Activated CD8-positive, alpha-beta memory T cell treated with anti-CD3 and anti-CD28 coated beads, Interleukin-2, amount 50 U/mL, for 48 hours (primary cell): ENCODE results near the gene KRTAP10-4.
"Not testable (repeated sequence)": the region's sequence is repeated elsewhere in the genome, so short reads cannot be mapped to it uniquely, and the experiment has no call there.

Experiments
- DNase-seq: peaks from one replicate; pipeline ENCODE4 v3.0.0-alpha.2; 2020

The KRTAP10-4 gene

DNA sequence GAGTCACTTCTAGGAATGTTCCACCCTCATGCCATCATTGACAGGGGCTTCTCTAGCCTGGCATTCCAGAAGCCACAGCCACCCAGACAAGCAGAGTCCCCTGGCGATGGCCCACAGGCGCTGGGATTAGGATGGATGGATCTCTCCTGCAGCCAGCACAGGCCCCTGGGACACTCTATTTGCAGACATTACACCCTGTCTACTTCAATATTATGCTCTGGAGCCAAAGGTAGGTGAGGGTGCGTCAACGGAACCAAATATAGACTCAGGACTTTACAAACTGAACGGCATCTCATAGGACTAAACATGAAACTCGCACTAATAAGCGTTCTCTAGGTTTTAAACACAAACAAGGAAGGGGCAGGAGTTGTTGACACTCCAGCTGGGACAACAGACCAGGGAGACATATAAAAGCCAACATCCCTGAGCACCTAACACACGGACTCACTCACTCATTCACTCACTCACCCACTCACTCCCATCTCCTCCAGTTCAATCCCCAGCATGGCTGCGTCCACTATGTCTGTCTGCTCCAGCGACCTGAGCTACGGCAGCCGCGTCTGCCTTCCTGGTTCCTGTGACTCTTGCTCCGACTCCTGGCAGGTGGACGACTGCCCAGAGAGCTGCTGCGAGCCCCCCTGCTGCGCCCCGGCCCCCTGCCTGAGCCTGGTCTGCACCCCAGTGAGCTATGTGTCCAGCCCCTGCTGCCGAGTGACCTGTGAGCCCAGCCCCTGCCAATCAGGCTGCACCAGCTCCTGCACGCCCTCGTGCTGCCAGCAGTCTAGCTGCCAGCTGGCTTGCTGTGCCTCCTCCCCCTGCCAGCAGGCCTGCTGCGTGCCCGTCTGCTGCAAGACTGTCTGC is 26.8 kb downstream of the KRTAP10-4 start, which contains the start of gene KRTAP10-7:
KRTAP10-7 (plus strand) TSS at position 480 of the 861 bp plus-strand sequence; CDS start at position 505, 25 bp downstream.
- DNase-seq: not testable (repeated sequence)

DNA sequence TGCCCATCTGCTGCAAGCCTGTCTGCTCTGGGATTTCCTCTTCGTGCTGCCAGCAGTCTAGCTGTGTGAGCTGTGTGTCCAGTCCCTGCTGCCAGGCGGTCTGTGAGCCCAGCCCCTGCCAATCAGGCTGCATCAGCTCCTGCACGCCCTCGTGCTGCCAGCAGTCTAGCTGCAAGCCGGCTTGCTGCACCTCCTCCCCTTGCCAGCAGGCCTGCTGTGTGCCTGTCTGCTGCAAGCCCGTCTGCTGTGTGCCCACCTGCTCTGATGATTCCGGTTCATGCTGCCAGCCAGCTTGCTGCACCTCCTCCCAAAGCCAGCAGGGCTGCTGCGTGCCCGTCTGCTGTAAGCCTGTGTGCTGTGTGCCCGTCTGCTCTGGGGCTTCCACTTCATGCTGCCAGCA is 27.6 kb downstream of the KRTAP10-4 start:
- not testable (repeated sequence) for DNase-seq

DNA sequence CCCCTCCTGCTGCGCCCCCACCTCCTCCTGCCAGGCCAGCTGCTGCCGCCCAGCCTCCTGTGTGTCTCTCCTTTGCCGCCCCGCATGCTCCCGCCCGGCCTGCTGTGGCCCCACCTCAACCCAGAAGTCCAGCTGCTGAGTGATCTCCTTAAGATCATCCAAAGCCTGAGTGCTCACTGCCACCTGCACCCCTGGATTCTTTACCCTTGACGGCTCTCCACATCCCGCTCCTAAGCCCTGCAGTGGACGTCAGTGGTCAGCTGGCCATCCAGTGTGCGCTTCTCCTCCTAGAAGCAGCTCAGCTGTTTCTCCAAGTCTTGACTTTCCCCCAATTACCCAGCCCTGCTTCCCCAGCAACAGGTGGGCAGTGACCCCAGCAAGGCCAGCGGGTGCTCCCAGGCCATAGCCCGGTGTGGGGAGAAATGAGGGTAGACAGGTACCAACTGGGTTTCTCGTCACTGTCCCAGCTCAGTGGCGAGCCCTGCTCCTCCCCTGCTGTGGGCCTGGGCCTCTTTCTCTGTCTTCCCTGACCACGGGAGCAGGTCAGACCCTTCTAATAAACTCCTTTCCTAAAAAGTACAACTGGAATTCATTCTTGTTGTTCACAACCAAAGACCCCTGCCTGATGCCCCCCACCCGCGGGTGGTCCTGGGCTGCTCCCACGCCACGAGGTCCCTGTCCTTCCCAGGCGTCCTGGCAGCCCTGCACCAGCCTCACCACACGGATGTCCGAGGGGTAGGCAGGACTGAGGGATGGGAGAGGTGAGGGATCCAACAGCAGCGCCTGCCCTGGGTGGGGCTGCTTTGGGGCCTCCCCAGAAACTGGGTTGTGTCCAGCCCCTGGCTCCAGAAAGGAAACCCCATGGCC is 28.3 kb downstream of the KRTAP10-4 start:
- DNase-seq: no peak

DNA sequence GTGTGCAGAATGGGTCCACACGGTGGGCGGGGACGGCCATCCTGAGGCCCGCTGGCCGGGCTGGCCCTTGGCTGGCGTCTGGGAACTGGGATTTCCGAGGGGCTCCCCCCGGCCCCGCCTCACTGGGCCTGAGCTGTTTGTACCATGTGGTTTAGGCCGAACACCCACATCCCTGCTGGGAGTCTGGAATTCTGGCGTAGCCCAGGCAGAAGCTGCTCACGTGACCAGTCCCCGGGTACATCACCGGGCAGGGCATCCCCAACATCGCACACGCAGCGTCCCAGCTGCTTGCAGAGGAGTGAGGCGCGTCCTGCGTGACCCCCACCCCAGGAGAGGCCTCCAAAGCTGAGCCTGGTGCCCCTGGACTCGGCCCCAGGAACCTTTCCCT is 28.9 kb downstream of the KRTAP10-4 start:
- DNase-seq: no peak

DNA sequence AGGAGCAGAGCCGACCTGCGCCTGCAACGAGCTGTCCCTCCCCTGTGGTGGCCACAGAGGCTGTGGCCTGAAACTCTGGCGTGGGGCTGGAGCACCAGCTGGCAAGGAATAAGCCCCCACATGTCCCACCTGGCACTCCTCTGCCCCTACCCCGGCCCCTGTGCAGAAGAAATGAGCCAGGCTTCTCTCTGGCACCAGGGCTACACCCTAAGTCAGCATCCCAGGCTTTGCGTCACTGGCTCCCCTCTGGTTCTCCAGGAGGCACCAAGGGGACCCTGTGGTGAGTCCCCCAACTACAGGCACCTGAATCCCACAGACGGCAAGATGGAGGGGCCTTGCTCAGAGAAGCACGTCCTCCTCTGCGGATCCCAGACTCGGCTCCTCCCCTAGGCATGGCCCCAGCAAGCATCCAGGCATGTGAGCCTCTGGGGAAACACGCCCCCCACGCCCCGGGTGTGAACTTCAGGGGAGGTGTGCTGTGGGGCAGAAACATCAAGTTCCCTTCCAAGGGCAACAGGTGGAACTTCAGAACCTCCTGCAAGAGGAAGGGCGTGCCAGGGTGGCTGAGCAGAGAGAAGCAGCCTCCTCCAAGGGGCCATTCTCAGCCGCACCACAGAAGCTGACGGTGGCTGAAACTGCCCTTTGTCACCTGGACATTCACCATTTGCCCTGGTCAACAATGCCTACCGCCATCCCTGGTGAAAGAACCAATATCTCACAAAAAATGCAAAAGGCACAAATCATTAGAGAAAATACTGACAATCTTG is 29.8 kb downstream of the KRTAP10-4 start:
- DNase-seq: no peak

DNA sequence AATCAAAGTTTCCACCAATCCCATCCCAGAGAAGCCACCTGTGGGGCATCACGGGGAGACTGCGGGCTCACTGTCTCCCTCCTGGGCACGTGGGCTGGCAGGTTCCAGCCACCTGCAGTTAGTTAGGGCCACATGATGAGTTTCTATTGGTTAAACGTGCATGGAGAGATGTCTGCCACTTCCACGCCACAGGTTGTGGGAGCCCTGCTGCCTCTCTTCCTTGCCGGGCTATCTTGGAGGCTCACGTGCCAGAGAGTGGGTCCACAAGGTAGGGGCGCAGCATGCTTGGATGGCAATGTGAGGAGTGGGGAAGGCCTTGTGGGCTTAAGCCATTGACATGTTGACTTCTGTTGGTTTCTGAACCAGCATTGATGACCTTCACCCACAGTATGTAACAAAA is 30.4 kb downstream of the KRTAP10-4 start:
- no peak for DNase-seq

DNA sequence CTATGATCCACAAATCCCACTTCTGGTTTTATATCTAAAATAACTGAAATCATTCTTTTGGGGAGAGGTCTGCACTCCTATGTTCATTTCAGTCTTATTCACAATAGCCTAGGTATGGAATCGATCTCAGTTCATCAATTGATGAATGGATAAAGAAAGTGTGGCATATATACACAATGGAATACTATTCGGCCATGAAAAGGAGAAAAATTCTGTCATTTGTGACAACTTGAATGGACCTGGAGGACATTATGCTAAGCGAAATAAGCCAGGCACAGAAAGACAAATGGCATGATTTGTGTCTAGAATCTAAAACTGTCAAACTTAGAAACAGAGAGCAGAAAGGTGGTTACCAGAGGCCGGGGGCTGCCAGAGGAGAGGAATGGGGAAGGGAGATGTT is 33.0 kb downstream of the KRTAP10-4 start:
- DNase-seq: no peak

DNA sequence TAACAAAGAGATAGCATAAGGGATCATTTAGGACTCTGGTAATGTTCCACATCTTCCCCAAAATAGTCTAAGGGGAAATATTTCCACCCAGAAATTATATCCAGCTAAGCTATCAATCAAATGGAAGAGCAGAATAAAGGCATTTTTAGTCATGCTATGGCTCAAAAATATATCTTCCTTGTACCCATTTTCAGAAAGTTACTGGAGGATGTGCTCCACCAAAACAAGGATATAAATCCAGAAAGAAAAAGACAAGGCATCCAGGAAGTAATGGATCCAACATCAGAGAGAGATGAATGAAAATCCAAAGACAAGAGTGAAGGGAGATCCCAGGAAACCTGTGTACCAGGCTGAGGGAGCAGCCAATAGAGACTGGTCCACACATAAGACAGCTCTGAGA is 35.7 kb downstream of the KRTAP10-4 start:
- DNase-seq: no peak

DNA sequence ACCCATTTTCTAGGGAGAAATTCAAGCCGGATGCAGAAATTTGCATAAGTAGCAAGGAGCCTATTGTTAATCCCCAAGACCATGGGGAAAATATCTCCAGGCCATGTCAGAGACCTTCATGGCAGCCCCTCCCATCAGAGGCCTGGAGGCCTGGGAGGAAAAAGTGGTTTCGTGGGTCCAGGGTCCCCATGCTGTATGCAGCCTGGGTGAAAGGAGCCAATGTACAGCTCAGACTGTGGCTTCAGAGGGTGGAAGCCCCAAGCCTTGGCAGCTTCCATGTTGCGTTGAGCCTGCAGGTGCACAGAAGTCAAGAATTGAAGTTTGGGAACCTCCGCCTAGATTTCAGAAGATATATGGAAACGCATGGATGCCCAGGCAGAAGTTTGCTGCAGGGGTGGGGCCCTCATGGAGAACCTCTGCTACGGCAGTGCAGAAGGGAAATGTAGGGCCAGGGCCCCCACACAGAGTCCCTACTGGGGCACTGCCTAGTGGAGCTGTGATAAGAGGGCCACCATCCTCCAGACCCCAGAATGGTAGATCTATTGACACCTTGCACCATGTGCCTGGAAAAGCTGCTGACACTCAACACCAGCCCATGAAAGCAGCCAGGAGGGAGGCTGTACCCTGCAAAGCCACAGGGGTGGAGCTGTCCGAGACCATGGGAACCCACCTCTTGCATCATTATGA is 36.8 kb downstream of the KRTAP10-4 start:
- DNase-seq: not testable (repeated sequence)

DNA sequence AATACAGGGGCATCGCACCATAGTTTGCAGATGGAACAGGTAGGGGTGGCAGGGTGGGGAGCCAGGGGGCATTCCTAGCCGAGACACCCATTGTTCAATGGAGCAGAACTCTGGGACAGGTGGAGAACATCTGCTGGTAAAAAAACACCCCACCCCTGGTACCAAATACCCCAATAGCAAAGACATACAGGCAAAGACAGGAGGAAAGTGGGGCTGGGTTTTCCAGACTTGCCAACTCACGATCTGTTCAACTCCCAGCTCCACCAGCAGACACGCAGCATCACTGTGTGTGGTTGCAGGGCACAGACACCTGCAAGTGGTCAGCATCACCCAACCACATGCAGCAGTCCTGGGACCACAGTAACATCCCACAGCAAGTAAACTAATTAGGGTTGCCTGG is 38.0 kb downstream of the KRTAP10-4 start:
- DNase-seq: no peak

DNA sequence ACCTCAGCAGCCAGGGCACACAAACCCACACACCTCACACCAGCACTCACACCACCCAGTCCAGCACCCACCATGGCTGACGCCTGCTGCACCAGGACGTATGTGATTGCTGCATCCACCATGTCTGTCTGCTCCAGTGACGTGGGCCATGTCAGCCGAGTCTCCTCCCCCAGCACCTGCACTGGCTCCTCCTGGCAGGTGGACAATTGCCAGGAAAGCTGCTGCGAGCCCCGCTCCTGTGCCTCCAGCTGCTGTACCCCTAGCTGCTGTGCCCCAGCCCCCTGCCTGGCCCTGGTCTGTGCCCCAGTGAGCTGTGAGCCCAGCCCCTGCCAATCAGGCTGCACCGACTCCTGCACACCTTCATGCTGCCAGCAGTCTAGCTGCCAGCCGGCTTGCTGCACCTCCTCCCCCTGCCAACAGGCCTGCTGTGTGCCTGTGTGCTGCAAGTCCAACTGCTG is 38.5 kb downstream of the KRTAP10-4 start, which contains the start of gene KRTAP10-8:
KRTAP10-8 (plus strand) TSS at position 51 of the 458 bp plus-strand sequence; CDS start at position 73, 22 bp downstream.
- no peak for DNase-seq

DNA sequence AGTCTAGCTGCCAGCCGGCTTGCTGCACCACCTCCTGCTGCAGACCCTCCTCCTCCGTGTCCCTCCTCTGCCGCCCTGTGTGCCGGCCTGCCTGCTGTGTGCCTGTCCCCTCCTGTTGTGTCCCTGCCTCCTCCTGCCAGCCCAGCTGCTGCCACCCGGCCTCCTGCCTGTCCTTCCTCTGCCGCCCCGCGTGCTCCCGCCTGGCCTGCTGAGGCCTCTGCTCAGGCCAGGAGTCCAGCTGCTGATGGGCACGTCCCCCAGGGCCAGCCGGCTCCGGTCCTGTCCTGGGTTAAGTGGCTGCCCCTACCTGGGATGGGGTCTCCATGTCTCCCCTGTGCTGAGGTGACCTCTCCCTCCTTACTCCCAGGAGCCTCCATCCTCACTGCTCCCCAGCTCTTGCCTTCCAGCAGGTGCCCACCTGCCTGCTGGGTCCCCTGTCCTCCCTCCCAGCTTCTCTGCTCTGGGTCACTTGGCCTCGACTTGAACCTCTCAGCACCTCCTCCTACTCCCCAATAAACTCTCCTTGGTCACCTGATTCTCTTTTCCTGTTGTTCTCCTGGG is 39.2 kb downstream of the KRTAP10-4 start:
- no peak for DNase-seq

DNA sequence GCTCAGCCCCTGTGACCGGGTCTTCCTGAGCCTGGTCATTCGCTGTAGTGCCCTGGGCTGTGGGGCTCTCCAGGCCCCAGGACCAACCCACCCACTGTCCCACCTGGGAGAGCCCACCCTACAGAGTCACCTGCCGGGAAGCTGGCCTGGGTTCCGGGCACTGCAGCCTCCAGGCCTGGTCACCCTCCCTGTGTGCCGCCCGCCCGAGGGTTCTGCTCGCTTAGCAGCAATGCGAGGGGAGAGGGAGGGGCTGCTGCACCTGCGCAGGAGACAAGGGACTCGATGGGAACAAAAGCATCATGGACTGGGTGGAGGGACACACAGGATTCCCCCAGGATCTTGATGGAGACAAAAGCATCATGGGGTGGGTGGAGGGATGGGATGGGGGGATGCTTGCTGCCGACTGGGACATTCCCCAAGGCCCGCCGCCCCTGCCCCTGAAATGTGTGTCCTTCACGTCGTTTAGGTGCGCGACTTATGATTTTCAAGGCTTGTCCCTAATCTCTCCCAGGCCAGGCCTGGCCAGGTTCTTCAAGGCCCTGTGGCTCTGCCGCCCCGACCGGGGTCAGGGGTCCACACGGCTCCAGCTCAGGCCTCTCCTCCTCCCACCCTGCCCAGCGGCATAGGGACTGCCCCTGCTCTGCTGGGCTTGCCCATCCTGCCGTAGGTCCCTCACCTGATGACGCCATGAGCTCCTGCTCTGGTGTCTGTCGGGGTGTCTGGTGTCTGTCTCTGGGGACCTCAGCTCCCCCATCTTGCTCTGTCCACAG is 40.0 kb downstream of the KRTAP10-4 start:
- DNase-seq: no peak

DNA sequence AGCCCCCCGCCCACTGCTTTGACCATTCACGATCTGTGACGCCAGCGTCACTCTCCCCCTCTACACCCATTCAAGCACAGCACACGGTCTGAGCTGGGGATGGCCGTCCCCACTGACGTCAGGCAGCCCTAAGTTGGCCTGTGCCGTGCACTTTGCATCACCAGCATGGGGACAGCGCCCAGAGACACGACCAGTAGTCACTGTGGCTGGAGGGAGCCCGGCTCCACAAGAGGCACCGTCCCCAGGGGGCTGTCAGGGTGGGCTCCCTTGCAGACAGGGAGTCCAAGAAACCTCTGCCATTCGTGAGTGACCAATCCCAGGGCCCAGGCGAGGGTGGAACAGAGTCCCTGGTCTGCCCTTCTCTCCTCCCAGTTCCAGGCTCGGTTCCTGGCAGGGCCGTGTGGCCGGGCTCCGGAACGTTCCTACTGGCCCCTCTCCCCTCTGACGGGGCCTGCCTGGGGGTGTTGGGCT is 40.7 kb downstream of the KRTAP10-4 start:
- DNase-seq: no peak

DNA sequence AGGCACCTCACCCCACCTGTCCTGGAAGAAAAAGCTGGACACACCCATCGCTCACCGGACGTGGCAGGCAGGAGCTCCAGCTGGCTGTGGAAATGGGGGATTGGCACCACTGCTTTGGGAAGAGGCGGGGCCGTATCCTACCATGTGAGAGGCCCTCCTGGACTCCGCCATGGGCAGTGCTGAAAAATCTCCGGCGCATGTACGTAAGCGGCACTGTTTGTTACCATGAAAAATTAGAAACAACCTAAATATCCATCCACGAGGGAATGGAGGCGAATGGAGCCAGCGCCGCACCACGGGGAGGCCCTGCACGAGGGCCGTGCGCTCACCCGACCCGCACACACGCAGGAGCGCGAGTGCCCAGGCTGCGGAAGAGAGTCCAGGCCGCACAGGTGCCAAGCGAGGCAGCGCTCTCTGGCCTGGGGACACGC is 41.4 kb downstream of the KRTAP10-4 start:
- DNase-seq: no peak

DNA sequence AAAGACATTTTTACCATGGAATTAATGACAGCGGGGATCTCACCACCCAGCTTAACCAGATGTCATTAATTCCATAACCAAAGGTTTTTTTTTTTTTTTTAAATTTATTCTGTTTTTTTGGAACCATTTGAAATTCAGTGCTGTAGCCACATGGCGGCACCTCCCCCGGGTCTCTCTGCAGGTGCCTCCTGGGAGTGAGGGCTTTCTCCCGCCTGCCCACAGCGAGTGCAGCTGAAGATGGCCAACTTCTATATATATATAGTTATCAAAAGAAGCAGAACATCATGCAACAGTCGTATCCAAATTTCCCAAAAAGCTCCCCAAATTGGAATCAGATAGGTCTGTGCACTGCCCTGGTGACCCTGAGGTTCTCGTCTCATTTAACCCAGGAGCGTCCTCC is 41.9 kb downstream of the KRTAP10-4 start:
- DNase-seq: no peak

DNA sequence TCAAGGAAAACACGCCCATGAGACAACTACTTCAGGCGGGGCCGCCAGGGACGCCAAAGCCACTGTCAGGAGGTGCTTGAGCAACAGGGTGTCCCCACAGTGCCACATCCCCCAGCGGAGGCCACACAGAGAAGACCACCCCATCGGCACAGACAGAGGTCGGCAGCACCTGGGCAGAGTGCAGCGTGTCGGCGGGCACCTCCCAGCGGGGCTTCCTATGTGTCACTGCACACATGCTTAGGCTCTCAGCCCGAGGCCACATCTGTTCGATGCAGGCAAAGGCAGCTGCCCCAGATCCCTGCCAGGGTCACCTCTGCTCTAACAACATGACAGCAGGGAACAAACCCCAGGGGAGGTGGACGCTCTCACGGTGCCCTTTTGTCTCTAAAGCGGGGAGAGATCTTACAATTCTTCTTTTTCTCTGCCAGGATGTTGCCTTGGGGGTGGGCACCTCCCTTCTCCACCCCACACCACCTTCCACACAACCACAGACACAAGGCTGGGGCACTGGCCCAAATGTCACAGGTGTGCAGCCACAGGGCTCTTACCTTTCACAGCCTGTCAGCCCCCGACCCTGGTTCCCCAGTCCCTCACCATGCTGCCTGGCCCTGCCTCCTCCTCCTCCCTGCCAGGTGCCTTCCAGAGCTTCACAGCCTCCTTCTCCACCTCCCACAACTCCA is 42.5 kb downstream of the KRTAP10-4 start:
- DNase-seq: no peak

DNA sequence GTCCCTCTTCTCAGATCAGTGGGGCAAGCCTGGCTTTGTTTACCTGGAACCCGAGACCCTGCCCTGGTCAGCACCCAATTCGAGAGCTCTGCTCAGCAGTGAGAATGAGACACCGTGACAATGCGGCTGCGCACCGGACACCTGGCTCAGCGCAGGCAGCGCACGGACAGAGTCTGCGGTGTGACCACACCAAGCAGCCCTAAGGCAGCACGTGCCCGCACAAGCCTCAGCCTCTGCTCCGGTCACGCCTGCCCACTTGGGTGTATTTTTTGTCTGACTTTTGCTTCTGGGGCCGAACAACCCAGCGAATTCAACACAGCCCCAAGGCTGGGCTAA is 43.0 kb downstream of the KRTAP10-4 start:
- no peak for DNase-seq

DNA sequence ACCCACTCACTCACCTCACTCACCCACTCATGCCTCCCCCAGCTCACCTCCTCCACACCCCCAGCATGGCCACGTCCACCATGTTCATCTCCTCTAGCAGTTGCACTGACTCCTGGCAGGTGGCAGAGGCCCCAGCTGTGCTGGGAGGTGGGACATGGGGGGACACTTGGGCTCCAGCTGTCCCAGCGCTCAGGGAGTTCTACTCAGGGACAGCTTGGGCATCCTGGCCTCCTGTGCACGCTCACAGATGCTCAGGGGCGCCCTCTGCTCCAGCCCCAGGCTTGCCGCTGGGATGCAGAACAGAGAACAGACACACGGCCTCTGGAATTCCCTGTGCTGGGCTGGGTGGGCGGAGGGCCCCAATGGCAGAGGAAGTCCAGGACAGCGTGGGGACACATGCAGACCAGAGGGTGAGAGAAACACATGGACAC is 43.6 kb downstream of the KRTAP10-4 start:
- DNase-seq: no peak

DNA sequence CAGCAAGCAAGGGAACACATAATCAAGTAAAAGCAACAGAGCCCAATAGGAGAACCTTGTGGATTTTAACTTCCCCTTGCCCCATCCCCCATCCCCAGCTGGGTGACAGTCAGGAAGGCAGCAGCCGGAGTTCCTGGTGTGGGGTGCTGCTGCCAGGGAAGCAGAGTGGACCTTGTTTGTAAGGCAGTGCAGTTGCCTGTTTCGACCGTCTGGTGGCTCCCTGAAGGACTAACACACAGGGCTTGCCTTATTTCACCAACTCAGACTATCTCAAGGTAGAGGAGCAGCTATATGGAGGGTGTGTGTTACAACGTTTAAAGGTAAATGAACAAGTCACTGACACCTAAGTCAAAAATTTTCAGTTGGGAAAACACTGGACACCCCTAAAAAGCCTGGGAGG is 45.0 kb downstream of the KRTAP10-4 start:
- no peak for DNase-seq
